ENCODE data around the gene C1QTNF7. TPM values are rescaled to one million over a fixed set of nuclear protein-coding genes. Genes with fewer than 3 reads are reported as not detected.

The C1QTNF7 gene
- total RNA-seq, 1 experiment from 2014 or later: not detected

- intact Hi-C loops (cut with micrococcal nuclease): loop anchor here (10.0 kb wide), 1 partner anchor 454 kb away; the partner anchor contains the start of gene CPEB2
- CTCF ChIA-PET: interaction anchor here (0.6 to 6.8 kb wide), 26 partner anchors 9 to 675 kb away, joined by 3 to 122 read pairs (median 7); partner anchors contain the start of genes C1QTNF7 and CC2D2A
- H3K9me3 Mint-ChIP-seq (ENCODE audit: unreplicated experiment): no peaks in the 10 kb centered on the region
- no peak overlapping the region for H3K4me3 Mint-ChIP-seq (ENCODE audit: unreplicated experiment)
- no peak for DNase-seq (ENCODE audit: unreplicated experiment)
- no peaks in the 10 kb centered on the region for H3K36me3 Mint-ChIP-seq (ENCODE audit: insufficient read depth, unreplicated experiment)
- no TSS peak for BruUV-seq (replicated peaks)
- H3K4me1 Mint-ChIP-seq (ENCODE audit: insufficient read depth, unreplicated experiment): peaks cover 7% of the 10 kb centered on the region
- H3K27ac Mint-ChIP-seq (ENCODE audit: low read depth, unreplicated experiment): no peak overlapping the region
- POLR2A ChIA-PET: interaction anchor here (1.9 kb wide), 1 partner anchor 220 kb away, joined by 8 read pairs; no protein-coding TSS in a partner anchor
- TF ChIP-seq CTCF (IDR thresholded peaks at IDR 0.05; ENCODE audit: unreplicated experiment): no peak
- H3K27me3 Mint-ChIP-seq (ENCODE audit: insufficient read depth, unreplicated experiment): peaks cover 18% of the 10 kb centered on the region
Measured at GRCh38 chr4:15458616-15459015, 30.8 kb downstream of the C1QTNF7 start.

- ChIA-PET POLR2A (interaction anchor here (0.7 kb wide), 1 partner anchor 94 kb away, joined by 3 read pairs; no protein-coding TSS in a partner anchor), CTCF (interaction anchor here (0.6 to 6.8 kb wide), 5 partner anchors 54 to 1093 kb away, joined by 3 to 122 read pairs (median 3); no protein-coding TSS in a partner anchor)
- peaks cover 18% of the 10 kb centered on the region for H3K27me3 Mint-ChIP-seq (ENCODE audit: insufficient read depth, unreplicated experiment)
- BruUV-seq (replicated peaks): no TSS peak
- no peaks in the 10 kb centered on the region for H3K36me3 Mint-ChIP-seq (ENCODE audit: insufficient read depth, unreplicated experiment)
- H3K4me1 Mint-ChIP-seq (ENCODE audit: insufficient read depth, unreplicated experiment): peaks cover 7% of the 10 kb centered on the region
- H3K27ac Mint-ChIP-seq (ENCODE audit: low read depth, unreplicated experiment): no peak overlapping the region
- intact Hi-C loops (cut with micrococcal nuclease): loop anchor here (10.0 kb wide), 1 partner anchor 455 kb away; the partner anchor contains the start of gene CPEB2
- no peak for TF ChIP-seq CTCF (IDR thresholded peaks at IDR 0.05; ENCODE audit: unreplicated experiment)
- no peak for DNase-seq (ENCODE audit: unreplicated experiment)
- no peak overlapping the region for H3K4me3 Mint-ChIP-seq (ENCODE audit: unreplicated experiment)
- no peaks in the 10 kb centered on the region for H3K9me3 Mint-ChIP-seq (ENCODE audit: unreplicated experiment)
Measured at GRCh38 chr4:15459706-15460105, 31.9 kb downstream of the C1QTNF7 start.

- H3K27ac Mint-ChIP-seq (ENCODE audit: low read depth, unreplicated experiment): no peak overlapping the region
- H3K36me3 Mint-ChIP-seq (ENCODE audit: insufficient read depth, unreplicated experiment): no peaks in the 10 kb centered on the region
- no peaks in the 10 kb centered on the region for H3K9me3 Mint-ChIP-seq (ENCODE audit: unreplicated experiment)
- ChIA-PET POLR2A (no interaction called here), CTCF (interaction anchor here (0.6 to 1.9 kb wide), 2 partner anchors 9 to 184 kb away, joined by 3 to 9 read pairs; no protein-coding TSS in a partner anchor)
- TF ChIP-seq CTCF (IDR thresholded peaks at IDR 0.05; ENCODE audit: unreplicated experiment): no peak
- no TSS peak for BruUV-seq (replicated peaks)
- H3K4me1 Mint-ChIP-seq (ENCODE audit: insufficient read depth, unreplicated experiment): peaks cover 9% of the 10 kb centered on the region
- DNase-seq (ENCODE audit: unreplicated experiment): no peak
- intact Hi-C loops (cut with micrococcal nuclease): no loop called here
- H3K4me3 Mint-ChIP-seq (ENCODE audit: unreplicated experiment): no peak overlapping the region
- peaks cover under 1% of the 10 kb centered on the region for H3K27me3 Mint-ChIP-seq (ENCODE audit: insufficient read depth, unreplicated experiment)
Measured at GRCh38 chr4:15466596-15466995, 38.8 kb downstream of the C1QTNF7 start.

- POLR2A ChIA-PET: interaction anchor here (0.6 to 2.3 kb wide), 4 partner anchors 10 to 449 kb away, joined by 3 to 11 read pairs (median 4); partner anchors contain the start of gene FAM200B
- TF ChIP-seq CTCF (IDR thresholded peaks at IDR 0.05; ENCODE audit: unreplicated experiment): no peak
- Mint-ChIP-seq H3K4me3 (ENCODE audit: unreplicated experiment) (peak within 1 kb of the TSS; percentile 73), H3K4me1 (ENCODE audit: insufficient read depth, unreplicated experiment) (peaks cover 9% of the 10 kb centered on the region), H3K36me3 (ENCODE audit: insufficient read depth, unreplicated experiment) (no peaks in the 10 kb centered on the region), H3K9me3 (ENCODE audit: unreplicated experiment) (no peaks in the 10 kb centered on the region), H3K27me3 (ENCODE audit: insufficient read depth, unreplicated experiment) (no peaks in the 10 kb centered on the region), H3K27ac (ENCODE audit: low read depth, unreplicated experiment) (no peak within 1 kb of the TSS)
- CTCF ChIA-PET: interaction anchor here (0.6 to 3.3 kb wide), 11 partner anchors 8 to 336 kb away, joined by 3 to 29 read pairs (median 5); no protein-coding TSS in a partner anchor
- intact Hi-C loops (cut with micrococcal nuclease): no loop called here
- no TSS peak for BruUV-seq (replicated peaks)
- DNase-seq (ENCODE audit: unreplicated experiment): no peak
Measured at GRCh38 chr4:15469402-15470127, 41.7 kb downstream of the C1QTNF7 start, which contains the start of gene CC2D2A. Gene CC2D2A, plus strand, starts transcription at chr4:15469882. Its CDS starts 6,051 bp downstream, at chr4:15475933.

All from MCF 10A (cell line).